Measurements from ENCODE around the gene PCDHGA8.

- TF ChIP-seq CTCF (IDR thresholded peaks at IDR 0.05; ENCODE audit: insufficient read depth, low read length, poor library complexity, severe bottlenecking) (no peak), EZH2phosphoT487 (conservative IDR thresholded peaks at IDR 0.05; ENCODE audit: low read length) (no peak)
These were observed 40.8 kb upstream of the PCDHGA8 start for GRCh38 chr5:141351591-141351990.
